H1 (cell line): Measurements from ENCODE around the gene CCNG2. TPM values are rescaled to one million over a fixed set of nuclear protein-coding genes. Genes with fewer than 3 reads are reported as not detected.

ENCODE experiments used
- CTCF ChIA-PET: fragments of 300-600 bp; sonication (Branson Sonifier 250); formaldehyde crosslinking; loops from one replicate; lab custom pipeline; 2021; ENCODE audit not compliant: partially characterized antibody; lab: Charles Lee
- POLR2A ChIA-PET: fragments of 300-600 bp; sonication (Branson Sonifier 250); formaldehyde crosslinking; loops from one replicate; lab custom pipeline; 2021; ENCODE audit warnings: inconsistent platforms; ENCODE audit not compliant: partially characterized antibody; lab: Charles Lee
- DNase-seq, 2 experiments: peaks; one replicate each; pipeline versions ENCODE4 v3.0.0 to v3.0.0-alpha.2; 2010 to 2022; ENCODE audit warnings: low spot score in 2 of 2, low read depth in 1 of 2, mixed read lengths in 1 of 2
- FAIRE-seq: peaks from 2 replicates; lab custom pipeline; 2011; peaks lifted over from hg19 to GRCh38; lab: Jason Lieb, UNC
- H2AFZ ChIP-seq: 2 replicates; pipeline ENCODE4 v1.8.1; 2012; ENCODE audit warnings: low read length, inconsistent platforms
- H2AK5ac ChIP-seq: 2 replicates; pipeline ENCODE4 v1.6.1; 2013; ENCODE audit warnings: low read depth, low read length
- H2BK120ac ChIP-seq: replicated peaks from 2 replicates; pipeline ENCODE3; 2013; ENCODE audit warnings: low read depth, low read length, inconsistent platforms
- H2BK12ac ChIP-seq: 2 replicates; pipeline ENCODE4 v1.6.1; 2013; ENCODE audit warnings: low read depth, low read length
- H2BK15ac ChIP-seq: 2 replicates; pipeline ENCODE4 v1.6.1; 2013; ENCODE audit warnings: low read length
- H2BK20ac ChIP-seq: 2 replicates; pipeline ENCODE4 v1.6.1; 2013; ENCODE audit warnings: low read length
- H2BK5ac ChIP-seq: 2 replicates; pipeline ENCODE4 v1.6.1; 2013; ENCODE audit warnings: low read depth, low read length
- H3K14ac ChIP-seq: 2 replicates; pipeline ENCODE4 v1.6.1; 2013; ENCODE audit warnings: inconsistent platforms; ENCODE audit not compliant: insufficient read length
- H3K18ac ChIP-seq: 2 replicates; pipeline ENCODE4 v1.6.1; 2013; ENCODE audit warnings: low read length; ENCODE audit errors: extremely low read depth
- H3K23ac ChIP-seq: 2 replicates; pipeline ENCODE4 v1.6.1; 2013; ENCODE audit warnings: inconsistent platforms; ENCODE audit not compliant: insufficient read length
- H3K23me2 ChIP-seq: 2 replicates; pipeline ENCODE4 v1.6.1; 2013; ENCODE audit warnings: low read depth, low read length
- H3K27ac ChIP-seq: 2 replicates; pipeline ENCODE4 v1.6.1; 2011; ENCODE audit warnings: low read depth, low read length, inconsistent platforms
- H3K27me3 ChIP-seq, 4 experiments: replicated peaks in 1 of 4; 1 replicate in 1 of 4; 2 replicates in 3 of 4; pipeline versions ENCODE4 v1.6.1 to v1.8.1; 2011 to 2013; ENCODE audit warnings: low read length in 3 of 4, mild to moderate bottlenecking in 3 of 4, inconsistent platforms in 2 of 4, mixed read lengths in 2 of 4, moderate library complexity in 1 of 4; ENCODE audit not compliant: control insufficient read depth in 3 of 4, insufficient read depth in 3 of 4; ENCODE audit errors: extremely low read depth in 1 of 4
- H3K36me3 ChIP-seq, 4 experiments: 2 replicates each; pipeline versions ENCODE4 v1.6.1 to v1.8.1; 2011 to 2013; ENCODE audit warnings: mild to moderate bottlenecking in 4 of 4, low read length in 3 of 4, moderate library complexity in 2 of 4, control low read depth in 1 of 4, inconsistent platforms in 1 of 4; ENCODE audit not compliant: insufficient read depth in 4 of 4, control insufficient read depth in 2 of 4
- H3K4ac ChIP-seq: replicated peaks from 2 replicates; pipeline ENCODE3; 2013; ENCODE audit warnings: low read length, low read depth, mixed read lengths, inconsistent platforms; ENCODE audit not compliant: insufficient read length
- H3K4me1 ChIP-seq, 4 experiments: replicated peaks in 1 of 4; 1 replicate in 1 of 4; 2 replicates in 3 of 4; pipeline versions ENCODE4 v1.6.1 to v1.8.1; 2011 to 2013; ENCODE audit warnings: low read length in 3 of 4, inconsistent platforms in 2 of 4, mixed read lengths in 1 of 4; ENCODE audit not compliant: insufficient read depth in 4 of 4, control insufficient read depth in 3 of 4
- H3K4me2 ChIP-seq, 2 experiments: 2 replicates each; pipeline versions ENCODE4 v1.6.1 to v1.8.1; 2011 to 2013; ENCODE audit warnings: low read depth in 2 of 2, low read length in 2 of 2, control low read depth in 1 of 2, inconsistent platforms in 1 of 2, mild to moderate bottlenecking in 1 of 2; ENCODE audit not compliant: insufficient read depth in 1 of 2
- H3K4me3 ChIP-seq, 4 experiments: fragments of 200-600, 300-600 bp in 1 of 4; sonication (generic), shearing (Covaris generic), sonication (Bioruptor Twin) in 1 of 4; 2 replicates each; pipeline versions ENCODE4 v1.5.1 to v1.8.1; 2011 to 2016; ENCODE audit warnings: low read length in 4 of 4, low read depth in 3 of 4, control low read depth in 2 of 4, inconsistent platforms in 2 of 4, mild to moderate bottlenecking in 2 of 4, mixed read lengths in 1 of 4, moderate library complexity in 1 of 4; ENCODE audit not compliant: insufficient read depth in 2 of 4; ENCODE audit errors: extremely low read depth in 1 of 4
- H3K56ac ChIP-seq: replicated peaks from 2 replicates; pipeline ENCODE3; 2013; ENCODE audit warnings: low read depth, mild to moderate bottlenecking, mixed read lengths, low read length, inconsistent platforms; ENCODE audit not compliant: insufficient read length
- H3K79me1 ChIP-seq: 2 replicates; pipeline ENCODE4 v1.6.1; 2013; ENCODE audit warnings: low read depth, low read length, control low read depth
- H3K79me2 ChIP-seq, 2 experiments: 2 replicates each; pipeline versions ENCODE4 v1.6.1 to v1.8.1; 2012 to 2013; ENCODE audit warnings: low read length in 2 of 2, mild to moderate bottlenecking in 2 of 2, inconsistent platforms in 1 of 2; ENCODE audit not compliant: insufficient read depth in 2 of 2, control insufficient read depth in 1 of 2
- H3K9ac ChIP-seq, 4 experiments: replicated peaks in 1 of 4; 1 replicate in 1 of 4; 2 replicates in 3 of 4; pipeline versions ENCODE4 v1.6.1 to v1.8.1; 2011 to 2013; ENCODE audit warnings: low read depth in 3 of 4, low read length in 3 of 4, control low read depth in 2 of 4, mild to moderate bottlenecking in 2 of 4, moderate library complexity in 2 of 4, inconsistent platforms in 1 of 4; ENCODE audit errors: extremely low read depth in 1 of 4
- H3K9me3 ChIP-seq, 2 experiments: 2 replicates each; pipeline versions ENCODE4 v1.6.1 to v1.8.1; 2012 to 2013; ENCODE audit warnings: mild to moderate bottlenecking in 2 of 2, moderate library complexity in 2 of 2, control low read depth in 1 of 2, inconsistent platforms in 1 of 2, low read depth in 1 of 2, low read length in 1 of 2, mixed read lengths in 1 of 2; ENCODE audit not compliant: insufficient read depth in 2 of 2
- H4K20me1 ChIP-seq, 2 experiments: replicated peaks in 1 of 2; 2 replicates each; pipeline versions ENCODE3 to v1.8.1; 2011 to 2013; ENCODE audit warnings: inconsistent platforms in 2 of 2, low read length in 2 of 2, mild to moderate bottlenecking in 1 of 2; ENCODE audit not compliant: insufficient read depth in 2 of 2, control insufficient read depth in 1 of 2
- H4K5ac ChIP-seq: 2 replicates; pipeline ENCODE4 v1.6.1; 2013; ENCODE audit warnings: low read length, low read depth, mixed read lengths, inconsistent platforms; ENCODE audit not compliant: insufficient read length
- H4K8ac ChIP-seq: 2 replicates; pipeline ENCODE4 v1.8.0; 2013; ENCODE audit warnings: mild to moderate bottlenecking, moderate library complexity, low read length, inconsistent platforms; ENCODE audit not compliant: insufficient read depth; ENCODE audit errors: extremely low read depth
- H4K91ac ChIP-seq: replicated peaks from 2 replicates; pipeline ENCODE3; 2013; ENCODE audit warnings: low read length, mixed read lengths, inconsistent platforms; ENCODE audit not compliant: insufficient read length
- CBX8 ChIP-seq: fragments of 300-800, 300-1000 bp; sonication (generic); IDR thresholded peaks from 2 replicates; pipeline ENCODE4 v1.7.1; 2016; ENCODE audit warnings: low read depth, low read length, borderline replicate concordance
- EP300 ChIP-seq, 2 experiments: IDR thresholded peaks; 1 replicate in 1 of 2; 2 replicates in 1 of 2; pipeline ENCODE4 v1.6.1; 2011 to 2012; ENCODE audit warnings: low read depth in 2 of 2, low read length in 2 of 2, mild to moderate bottlenecking in 2 of 2, borderline replicate concordance in 1 of 2, inconsistent platforms in 1 of 2, moderate library complexity in 1 of 2
- GTF2F1 ChIP-seq: IDR thresholded peaks from 2 replicates; pipeline ENCODE4 v1.6.1; 2012; ENCODE audit warnings: low read depth, low read length, improper control_type of control experiment, borderline replicate concordance
- KDM1A ChIP-seq: fragments of 200-600, 300-600 bp; sonication (generic); IDR thresholded peaks from 2 replicates; pipeline ENCODE4 v1.7.1; 2016; ENCODE audit warnings: mild to moderate bottlenecking, low read length, borderline replicate concordance
- PHF8 ChIP-seq: fragments of 200-600 bp; sonication (generic); conservative IDR thresholded peaks from 2 replicates; pipeline ENCODE4 v1.7.1; 2012; ENCODE audit warnings: low read depth, mild to moderate bottlenecking, inconsistent platforms, low read length, moderate library complexity
- polyA plus RNA-seq, 7 experiments: library from polyadenylated mRNA; depleted of rRNA in 3 of 7; stranded (reverse) in 5 of 7; unstranded in 2 of 7; fragments of >200 nt in 5 of 7; fragments of 200-250 nt in 2 of 7; gene quantifications; 1 replicate in 5 of 7; 2 replicates in 1 of 7; 4 replicates in 1 of 7; pipeline versions ENCODE4 v1.2.1 to v1.2.3, GENCODE V29; 2011 to 2013; ENCODE audit warnings: missing spikeins in 2 of 7, mixed read lengths in 2 of 7
- total RNA-seq: library from RNA; stranded (reverse); fragmentation: NEBNext Ultra II Directional; extraction: Animal tissue kit (Norgen Biotek cat#: 25700); gene quantifications from 2 replicates; pipeline ENCODE4 v1.2.1, GENCODE V29; 2021

The CCNG2 gene
- total and polyA plus RNA-seq, 2 of the 8 experiments (the other 6 are each of a cell fraction or from before 2014, with no cell fraction given), result 3.5 to 13.9 TPM

- H3K23me2 ChIP-seq, result peaks cover 3% of the 10 kb centered on the region; the same call in 1 of the 2 replicates
- H3K4ac ChIP-seq, result no peak overlapping the region
- H4K91ac ChIP-seq, result no peak overlapping the region
- no peak overlapping the region for H2BK120ac ChIP-seq
- no peak overlapping the region; a peak in 1 of 7 replicates for H3K9ac ChIP-seq
- H3K27ac ChIP-seq, result no peak overlapping the region
- peaks cover 0 to 6% of the 10 kb centered on the region in 2 experiments; a peak in 2 of 4 replicates for H3K79me2 ChIP-seq
- no peak overlapping the region for H2BK20ac ChIP-seq
- H4K8ac ChIP-seq, result no peak overlapping the region
- H3K79me1 ChIP-seq, result no peaks in the 10 kb centered on the region
- POLR2A ChIA-PET, result interaction anchor here (5.8 kb wide), 1 partner anchor 79 kb away, joined by 39 read pairs; the partner anchor contains the start of gene CCNI
- H2BK5ac ChIP-seq, result no peak overlapping the region
- FAIRE-seq, result no peak
- H3K27me3 ChIP-seq, result no peaks in the 10 kb centered on the region
- no peak overlapping the region; a peak in 1 of 4 replicates for H3K4me2 ChIP-seq
- TF ChIP-seq GTF2F1 (no peak), CBX8 (no peak), EP300 (IDR thresholded peaks at IDR 0.05; ENCODE audit: borderline replicate concordance in 1 of 2, low read depth in 2 of 2, low read length in 2 of 2) (no peak), KDM1A (no peak), PHF8 (no peak)
- H3K14ac ChIP-seq, result no peak overlapping the region
- peaks cover 0 to 6% (median 2%) of the 10 kb centered on the region in 4 experiments; a peak in 4 of 7 replicates for H3K4me1 ChIP-seq
- DNase-seq, result no peak
- no peaks in the 10 kb centered on the region for H3K9me3 ChIP-seq
- H3K56ac ChIP-seq, result no peak overlapping the region
- no peak overlapping the region for H2AK5ac ChIP-seq
- no peak overlapping the region for H3K18ac ChIP-seq
- no peak overlapping the region for H2AFZ ChIP-seq
- no peak overlapping the region; the same call in 1 of the 2 replicates for H2BK12ac ChIP-seq
- H2BK15ac ChIP-seq, result peak overlapping the region; percentile 75; the same call in 1 of the 2 replicates
- no peak overlapping the region for H3K4me3 ChIP-seq
- H4K5ac ChIP-seq, result no peak overlapping the region
- H4K20me1 ChIP-seq, result peaks cover 0 to 4% of the 10 kb centered on the region in 2 experiments
- CTCF ChIA-PET, result interaction anchor here (1.3 to 2.3 kb wide), 6 partner anchors 14 to 109 kb away, joined by 3 to 12 read pairs (median 4); no protein-coding TSS in a partner anchor
- H3K36me3 ChIP-seq, result peaks cover 0 to 2% (median under 1%) of the 10 kb centered on the region in 4 experiments; a peak in 2 of 8 replicates
- no peak overlapping the region for H3K23ac ChIP-seq
Measured at GRCh38 chr4:77154065-77154464, 2.9 kb upstream of the CCNG2 start.
